Thoracic aorta endothelial cell (primary cell): ENCODE results near the gene TBX19. TPM values are rescaled to one million over a fixed set of nuclear protein-coding genes. Genes with fewer than 3 reads are reported as not detected.

Experiments used
- small RNA-seq: library from RNA; depleted of rRNA; stranded (forward); fragments of <200 nt; gene quantifications from one replicate; pipeline ENCODE3, GENCODE V24; 2012
- total RNA-seq: library from RNA; depleted of rRNA; stranded (reverse); fragments of >200 nt; gene quantifications from 2 replicates; pipeline ENCODE4 v1.2.3, GENCODE V29; 2012

The TBX19 gene
- total RNA-seq, result 0.80 and 1.0 TPM in 2 replicates

DNA sequence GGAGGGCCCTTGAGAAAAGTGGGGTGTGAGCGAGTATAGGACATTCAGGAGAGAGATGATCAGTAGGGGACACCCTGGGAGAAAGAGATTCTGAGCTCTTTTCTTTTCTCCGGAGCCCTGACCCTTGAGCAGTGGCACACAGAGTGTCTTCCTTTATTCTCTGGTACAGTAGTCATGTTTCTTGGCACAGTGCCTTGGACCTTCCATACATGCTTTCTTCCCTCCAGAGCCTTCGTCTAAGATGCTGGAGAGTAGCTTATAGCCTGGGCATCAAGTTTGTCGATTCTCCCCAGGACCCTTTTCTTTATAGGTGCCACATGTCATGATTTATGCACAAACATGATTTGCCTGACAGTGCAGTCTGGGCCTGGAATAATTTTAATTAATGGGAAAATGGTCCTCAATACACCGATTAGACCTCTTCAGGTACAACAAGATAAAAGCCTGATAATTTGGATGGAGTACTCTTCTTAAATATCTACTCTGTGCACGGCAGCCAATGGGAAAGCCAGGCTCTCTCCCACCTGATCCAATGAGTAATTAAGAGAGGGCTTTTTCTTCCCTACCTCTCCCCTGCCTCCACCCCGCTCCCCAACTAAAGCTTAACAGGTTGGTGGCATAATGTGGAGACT is at the start of gene TBX19:
TSS of gene TBX19 (plus strand) at position 582 of the 632 bp plus-strand sequence. CDS start 214 bp downstream, outside the sequence.

Small RNAs within 50 kb of the gene (small RNA-seq; reads per million reads assigned to genes)
- not detected for gene RNU6-1310P

Other genes with a start within 250 kb of the TBX19 start
- gene GPR161, start 143.9 kb upstream of the TBX19 start, total RNA-seq, result 15.3 and 19.8 TPM in 2 replicates
- gene TIPRL, start 101.9 kb upstream of the TBX19 start, total RNA-seq, result 49.8 and 50.9 TPM in 2 replicates
- 54.0 and 62.9 TPM in 2 replicates for gene SFT2D2, start 54.9 kb upstream of the TBX19 start, total RNA-seq